Measurements from ENCODE around the gene USH2A.

DNA sequence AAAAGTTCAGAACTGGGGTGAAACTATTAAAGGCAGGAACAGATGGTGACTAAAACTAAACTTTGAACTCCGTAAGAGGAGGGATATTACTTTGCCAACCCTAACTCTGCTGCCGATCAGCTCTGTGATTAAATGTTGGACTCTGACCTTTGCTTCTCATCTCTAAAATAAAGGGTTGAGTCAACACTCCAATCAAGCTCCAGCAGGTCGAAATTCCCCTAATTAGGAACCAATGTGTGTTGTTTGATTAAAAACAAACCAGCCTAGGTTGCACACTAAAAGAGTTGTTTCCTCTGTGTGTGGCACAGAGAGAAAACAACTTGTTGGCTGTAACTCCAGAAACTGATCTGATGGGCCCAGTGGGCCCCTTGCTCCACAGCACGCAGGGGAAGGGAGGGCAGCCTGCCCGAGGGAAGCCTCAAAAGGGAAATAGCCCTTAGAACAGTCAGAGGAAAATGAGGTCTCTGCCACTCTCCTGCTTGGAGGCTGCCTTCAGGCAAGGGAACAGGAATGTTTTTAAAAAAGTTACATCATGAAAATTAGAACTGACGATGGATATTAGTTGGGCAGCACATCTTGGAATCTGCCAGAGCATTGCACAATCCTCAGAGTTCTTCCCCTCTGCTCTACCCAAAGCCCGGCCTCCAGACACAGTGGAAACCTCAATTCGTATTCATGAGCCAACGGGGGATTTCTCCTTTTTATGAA, 786.8 kb downstream of the USH2A start:
- TF ChIP-seq, protein P1, sequence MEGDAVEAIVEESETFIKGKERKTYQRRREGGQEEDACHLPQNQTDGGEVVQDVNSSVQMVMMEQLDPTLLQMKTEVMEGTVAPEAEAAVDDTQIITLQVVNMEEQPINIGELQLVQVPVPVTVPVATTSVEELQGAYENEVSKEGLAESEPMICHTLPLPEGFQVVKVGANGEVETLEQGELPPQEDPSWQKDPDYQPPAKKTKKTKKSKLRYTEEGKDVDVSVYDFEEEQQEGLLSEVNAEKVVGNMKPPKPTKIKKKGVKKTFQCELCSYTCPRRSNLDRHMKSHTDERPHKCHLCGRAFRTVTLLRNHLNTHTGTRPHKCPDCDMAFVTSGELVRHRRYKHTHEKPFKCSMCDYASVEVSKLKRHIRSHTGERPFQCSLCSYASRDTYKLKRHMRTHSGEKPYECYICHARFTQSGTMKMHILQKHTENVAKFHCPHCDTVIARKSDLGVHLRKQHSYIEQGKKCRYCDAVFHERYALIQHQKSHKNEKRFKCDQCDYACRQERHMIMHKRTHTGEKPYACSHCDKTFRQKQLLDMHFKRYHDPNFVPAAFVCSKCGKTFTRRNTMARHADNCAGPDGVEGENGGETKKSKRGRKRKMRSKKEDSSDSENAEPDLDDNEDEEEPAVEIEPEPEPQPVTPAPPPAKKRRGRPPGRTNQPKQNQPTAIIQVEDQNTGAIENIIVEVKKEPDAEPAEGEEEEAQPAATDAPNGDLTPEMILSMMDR (IDR thresholded peaks at IDR 0.05) = no peak
- no peak for TF ChIP-seq POLR2A (IDR thresholded peaks at IDR 0.05)

All from testis (tissue), 2 donors.